GM12892 (cell line): ENCODE results near the gene WRNIP1.

Experiments
- POLR2A ChIP-seq: IDR thresholded peaks from 2 replicates; pipeline ENCODE4 v1.6.1; 2011; ENCODE audit warnings: low read depth, low read length, control low read depth
- POLR2AphosphoS5 ChIP-seq: IDR thresholded peaks from 2 replicates; pipeline ENCODE4 v1.6.1; 2011; ENCODE audit warnings: low read depth, low read length, control low read depth

GRCh38 chr6:2737885-2738284 lies 27.3 kb upstream of the WRNIP1 start:
- TF ChIP-seq POLR2AphosphoS5 (no peak), POLR2A (no peak)
